ENCODE measurements around the gene GIGYF2.
A peak's percentile ranks its signal among the peaks of the same experiment; 100 is the strongest.

DNA sequence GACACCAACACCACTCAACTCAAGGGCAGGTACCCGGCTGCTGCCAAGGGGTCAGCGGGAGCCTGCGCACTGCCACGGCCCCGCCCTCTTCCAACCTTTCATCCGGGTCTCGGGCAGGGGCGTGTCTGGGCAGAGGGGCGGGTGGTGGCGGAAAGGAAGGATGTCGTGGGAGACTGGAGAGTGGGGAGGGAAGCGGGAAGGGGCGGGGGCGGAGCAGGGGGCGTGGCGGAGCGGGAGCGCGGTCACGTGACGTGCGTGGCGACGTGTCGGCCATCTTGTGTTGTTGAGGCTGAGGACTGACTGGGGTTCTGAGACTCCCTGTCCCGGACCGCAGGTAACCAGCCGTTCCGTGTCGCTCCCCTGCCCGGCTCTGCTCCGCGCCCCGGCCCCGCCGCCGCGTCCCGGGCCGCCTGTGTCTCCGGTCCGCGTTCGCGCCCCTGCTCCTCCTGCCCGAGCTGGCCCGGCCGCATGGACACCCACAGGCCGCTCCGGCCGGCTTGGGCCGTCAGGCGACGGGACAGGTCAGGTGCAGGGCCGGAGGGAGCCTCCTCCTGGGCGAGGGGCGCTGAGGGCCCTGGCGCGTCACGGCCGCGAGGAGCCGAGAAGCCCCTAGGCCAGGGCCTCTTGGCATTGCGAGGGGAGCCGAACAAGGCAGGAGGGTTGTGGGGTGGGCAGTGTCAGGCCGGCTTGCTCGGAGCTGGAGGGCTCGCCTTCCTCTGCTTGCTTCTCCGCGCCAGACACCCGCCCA lies at the start of gene GIGYF2:
- TF ChIP-seq, protein P1, sequence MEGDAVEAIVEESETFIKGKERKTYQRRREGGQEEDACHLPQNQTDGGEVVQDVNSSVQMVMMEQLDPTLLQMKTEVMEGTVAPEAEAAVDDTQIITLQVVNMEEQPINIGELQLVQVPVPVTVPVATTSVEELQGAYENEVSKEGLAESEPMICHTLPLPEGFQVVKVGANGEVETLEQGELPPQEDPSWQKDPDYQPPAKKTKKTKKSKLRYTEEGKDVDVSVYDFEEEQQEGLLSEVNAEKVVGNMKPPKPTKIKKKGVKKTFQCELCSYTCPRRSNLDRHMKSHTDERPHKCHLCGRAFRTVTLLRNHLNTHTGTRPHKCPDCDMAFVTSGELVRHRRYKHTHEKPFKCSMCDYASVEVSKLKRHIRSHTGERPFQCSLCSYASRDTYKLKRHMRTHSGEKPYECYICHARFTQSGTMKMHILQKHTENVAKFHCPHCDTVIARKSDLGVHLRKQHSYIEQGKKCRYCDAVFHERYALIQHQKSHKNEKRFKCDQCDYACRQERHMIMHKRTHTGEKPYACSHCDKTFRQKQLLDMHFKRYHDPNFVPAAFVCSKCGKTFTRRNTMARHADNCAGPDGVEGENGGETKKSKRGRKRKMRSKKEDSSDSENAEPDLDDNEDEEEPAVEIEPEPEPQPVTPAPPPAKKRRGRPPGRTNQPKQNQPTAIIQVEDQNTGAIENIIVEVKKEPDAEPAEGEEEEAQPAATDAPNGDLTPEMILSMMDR (IDR thresholded peaks at IDR 0.05) = no peak
- TF ChIP-seq POLR2A (IDR thresholded peaks at IDR 0.05) = peak in 1 of 2 donors; percentile 56

Measured in heart left ventricle (tissue), 13 donors.